ENCODE results near the gene CAPN6.

The CAPN6 gene

DNA sequence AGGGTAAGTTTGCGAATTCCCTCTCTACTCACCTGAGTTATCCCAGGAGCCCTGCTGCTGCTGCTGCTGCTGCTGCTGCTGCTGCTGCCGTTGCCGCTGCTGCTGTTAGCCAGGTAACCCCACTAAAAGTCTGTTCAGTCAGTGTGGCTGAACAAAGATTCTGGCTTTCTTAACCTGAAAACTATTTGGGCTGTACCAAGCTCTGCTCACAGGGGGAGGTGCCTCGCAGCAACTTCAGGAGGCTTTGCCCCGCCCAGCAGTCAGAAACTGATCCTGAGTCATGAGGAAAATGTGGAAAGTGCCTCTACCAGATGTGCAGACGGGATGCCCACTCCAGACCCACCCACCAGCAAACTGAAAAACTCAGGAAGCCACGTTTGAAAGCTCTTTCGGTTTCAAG lies at the start of gene CAPN6:
Gene CAPN6, minus strand, starts transcription at position 145 of the 400 bp plus-strand sequence. CDS start 6,547 bp downstream, outside the sequence.
- POLR2A ChIA-PET = no interaction called here
- DNase-seq (ENCODE audit: low read depth, low spot score) = no peak
- H3K4me3 ChIP-seq (ENCODE audit: low read depth, low read length) = no peak within 1 kb of the TSS
- no peak for TF ChIP-seq CTCF (IDR thresholded peaks at IDR 0.05; ENCODE audit: insufficient read depth, low read length, missing control alignments)
- CTCF ChIA-PET = no interaction called here

DNA sequence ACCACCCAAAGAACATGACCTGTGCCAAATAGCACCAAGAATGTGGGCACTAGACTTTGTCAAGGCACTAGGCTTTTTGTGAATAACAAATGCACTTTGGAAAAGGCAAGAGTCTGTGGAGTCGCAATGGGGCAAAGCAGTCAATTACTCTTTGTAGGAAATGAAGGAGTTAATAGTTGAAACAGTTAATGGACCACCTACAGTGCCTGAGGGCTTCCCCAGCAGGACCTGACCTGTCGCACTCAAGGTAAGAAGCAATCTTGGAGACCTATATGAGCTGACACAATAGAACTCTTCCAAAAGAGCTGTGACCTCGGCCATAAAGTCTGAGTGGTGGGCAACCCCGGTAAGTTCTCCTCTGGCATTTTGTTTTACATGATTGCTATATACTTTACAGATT lies 49.2 kb upstream of the CAPN6 start:
- no peak overlapping the region for H3K4me3 ChIP-seq (ENCODE audit: low read depth, low read length)
- ChIA-PET CTCF (no interaction called here), POLR2A (no interaction called here)
- TF ChIP-seq CTCF (IDR thresholded peaks at IDR 0.05; ENCODE audit: insufficient read depth, low read length, missing control alignments) = no peak
- DNase-seq (ENCODE audit: low read depth, low spot score) = no peak

DNA sequence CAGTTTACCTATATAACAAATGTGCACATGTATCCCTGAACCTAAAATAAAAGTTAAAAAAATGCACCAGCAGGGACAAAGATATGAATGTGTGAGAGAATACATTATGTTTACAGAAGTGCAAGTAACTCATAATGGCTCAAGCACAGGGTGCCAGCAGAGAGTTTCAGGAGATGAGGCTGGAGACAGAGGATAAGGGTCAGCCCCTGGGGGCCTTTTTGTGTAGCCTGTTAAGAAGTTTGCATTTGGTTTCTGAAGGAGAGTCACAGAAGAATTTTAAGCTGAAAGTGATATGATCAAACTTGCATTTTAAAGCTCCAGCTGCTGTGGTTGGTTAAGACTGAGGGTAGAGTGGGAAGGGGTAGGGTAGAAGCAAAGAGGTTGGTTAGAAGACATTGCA lies 48.6 kb upstream of the CAPN6 start:
- no peak for TF ChIP-seq CTCF (IDR thresholded peaks at IDR 0.05; ENCODE audit: insufficient read depth, low read length, missing control alignments)
- CTCF ChIA-PET = no interaction called here
- DNase-seq (ENCODE audit: low read depth, low spot score) = no peak
- POLR2A ChIA-PET = no interaction called here
- no peak overlapping the region for H3K4me3 ChIP-seq (ENCODE audit: low read depth, low read length)

DNA sequence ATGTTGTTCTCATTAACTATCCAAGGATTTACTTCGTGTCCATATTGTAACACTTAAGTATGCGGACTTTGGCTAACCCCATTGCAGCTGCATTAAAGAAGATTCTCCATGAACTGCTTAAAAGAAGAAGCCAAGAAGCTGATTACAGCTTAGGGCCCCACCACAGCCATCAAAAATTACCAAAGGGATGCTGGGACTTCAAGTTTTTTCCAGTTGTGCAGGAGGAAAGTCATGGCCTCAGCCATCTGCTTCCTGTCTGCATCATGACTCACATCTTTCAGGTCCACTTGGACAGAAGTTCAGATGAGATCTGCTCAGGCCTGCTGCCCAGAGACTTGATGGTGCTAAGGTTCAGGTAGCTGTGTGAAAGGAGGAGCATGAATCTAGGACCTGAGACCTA lies 38.8 kb upstream of the CAPN6 start:
- TF ChIP-seq CTCF (IDR thresholded peaks at IDR 0.05; ENCODE audit: insufficient read depth, low read length, missing control alignments) = no peak
- CTCF ChIA-PET = no interaction called here

GRCh38 chrX:111308039-111308438 lies 37.8 kb upstream of the CAPN6 start:
- DNase-seq (ENCODE audit: low read depth, low spot score) = no peak
- CTCF ChIA-PET = no interaction called here
- no peak overlapping the region for H3K4me3 ChIP-seq (ENCODE audit: low read depth, low read length)
- POLR2A ChIA-PET = no interaction called here
- TF ChIP-seq CTCF (IDR thresholded peaks at IDR 0.05; ENCODE audit: insufficient read depth, low read length, missing control alignments) = no peak

More for the DNA sequence above, 38.8 kb upstream of the CAPN6 start:
- H3K4me3 ChIP-seq (ENCODE audit: low read depth, low read length) = no peak overlapping the region
- DNase-seq (ENCODE audit: low read depth, low spot score) = no peak
- POLR2A ChIA-PET = no interaction called here

DNA sequence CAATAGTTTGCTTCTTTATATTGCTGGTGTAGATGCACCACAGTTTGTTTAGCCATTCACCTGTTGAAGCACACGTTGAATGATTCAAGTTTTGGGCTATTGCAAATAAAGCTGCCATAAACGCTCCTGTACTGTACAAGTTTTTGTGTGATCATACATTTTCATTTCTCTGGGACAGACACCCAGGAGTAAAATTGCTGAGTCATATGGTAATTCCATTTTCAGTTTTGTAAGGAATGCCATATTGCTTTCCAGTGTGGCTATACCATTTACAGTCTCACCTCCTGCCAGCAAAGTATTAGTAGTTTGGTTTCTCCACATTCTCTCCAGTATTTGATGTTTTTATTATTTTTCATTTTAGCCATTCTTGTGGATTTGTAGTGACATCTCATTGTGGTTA lies 32.0 kb upstream of the CAPN6 start:
- CTCF ChIA-PET = no interaction called here
- POLR2A ChIA-PET = no interaction called here
- TF ChIP-seq CTCF (IDR thresholded peaks at IDR 0.05; ENCODE audit: insufficient read depth, low read length, missing control alignments) = no peak
- DNase-seq (ENCODE audit: low read depth, low spot score) = no peak
- no peak overlapping the region for H3K4me3 ChIP-seq (ENCODE audit: low read depth, low read length)
